ENCODE data around the gene CFAP107.

DNA sequence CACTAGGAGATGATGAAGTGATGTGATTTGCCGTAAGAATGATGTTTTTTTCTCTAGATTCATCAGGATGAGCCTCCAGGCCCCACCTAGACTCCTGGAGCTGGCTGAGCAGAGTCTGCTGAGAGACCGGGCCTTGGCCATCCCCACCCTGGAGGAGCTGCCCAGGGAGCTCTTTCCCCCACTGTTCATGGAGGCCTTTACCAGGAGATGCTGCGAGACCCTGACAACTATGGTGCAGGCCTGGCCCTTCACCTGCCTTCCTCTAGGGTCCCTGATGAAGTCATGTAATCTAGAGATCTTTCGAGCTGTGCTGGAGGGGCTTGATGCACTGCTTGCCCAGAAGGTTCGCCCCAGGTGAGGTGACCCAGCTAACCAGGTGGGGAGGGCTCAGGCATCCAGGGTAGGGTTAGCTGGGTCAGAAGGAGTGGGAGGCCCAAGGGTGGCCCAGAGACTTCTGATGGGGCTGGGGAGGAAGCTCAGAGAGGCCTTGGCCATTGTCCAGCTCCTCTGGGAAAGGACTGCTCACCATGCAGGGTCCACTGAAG, 28.9 kb downstream of the CFAP107 start:
- TF ChIP-seq POLR2AphosphoS5 (IDR thresholded peaks at IDR 0.05; ENCODE audit: low read depth) (no peak), EZH2 (IDR thresholded peaks at IDR 0.05; ENCODE audit: low read depth, unreplicated experiment) (no peak)
- TF ChIP-seq, protein P1, sequence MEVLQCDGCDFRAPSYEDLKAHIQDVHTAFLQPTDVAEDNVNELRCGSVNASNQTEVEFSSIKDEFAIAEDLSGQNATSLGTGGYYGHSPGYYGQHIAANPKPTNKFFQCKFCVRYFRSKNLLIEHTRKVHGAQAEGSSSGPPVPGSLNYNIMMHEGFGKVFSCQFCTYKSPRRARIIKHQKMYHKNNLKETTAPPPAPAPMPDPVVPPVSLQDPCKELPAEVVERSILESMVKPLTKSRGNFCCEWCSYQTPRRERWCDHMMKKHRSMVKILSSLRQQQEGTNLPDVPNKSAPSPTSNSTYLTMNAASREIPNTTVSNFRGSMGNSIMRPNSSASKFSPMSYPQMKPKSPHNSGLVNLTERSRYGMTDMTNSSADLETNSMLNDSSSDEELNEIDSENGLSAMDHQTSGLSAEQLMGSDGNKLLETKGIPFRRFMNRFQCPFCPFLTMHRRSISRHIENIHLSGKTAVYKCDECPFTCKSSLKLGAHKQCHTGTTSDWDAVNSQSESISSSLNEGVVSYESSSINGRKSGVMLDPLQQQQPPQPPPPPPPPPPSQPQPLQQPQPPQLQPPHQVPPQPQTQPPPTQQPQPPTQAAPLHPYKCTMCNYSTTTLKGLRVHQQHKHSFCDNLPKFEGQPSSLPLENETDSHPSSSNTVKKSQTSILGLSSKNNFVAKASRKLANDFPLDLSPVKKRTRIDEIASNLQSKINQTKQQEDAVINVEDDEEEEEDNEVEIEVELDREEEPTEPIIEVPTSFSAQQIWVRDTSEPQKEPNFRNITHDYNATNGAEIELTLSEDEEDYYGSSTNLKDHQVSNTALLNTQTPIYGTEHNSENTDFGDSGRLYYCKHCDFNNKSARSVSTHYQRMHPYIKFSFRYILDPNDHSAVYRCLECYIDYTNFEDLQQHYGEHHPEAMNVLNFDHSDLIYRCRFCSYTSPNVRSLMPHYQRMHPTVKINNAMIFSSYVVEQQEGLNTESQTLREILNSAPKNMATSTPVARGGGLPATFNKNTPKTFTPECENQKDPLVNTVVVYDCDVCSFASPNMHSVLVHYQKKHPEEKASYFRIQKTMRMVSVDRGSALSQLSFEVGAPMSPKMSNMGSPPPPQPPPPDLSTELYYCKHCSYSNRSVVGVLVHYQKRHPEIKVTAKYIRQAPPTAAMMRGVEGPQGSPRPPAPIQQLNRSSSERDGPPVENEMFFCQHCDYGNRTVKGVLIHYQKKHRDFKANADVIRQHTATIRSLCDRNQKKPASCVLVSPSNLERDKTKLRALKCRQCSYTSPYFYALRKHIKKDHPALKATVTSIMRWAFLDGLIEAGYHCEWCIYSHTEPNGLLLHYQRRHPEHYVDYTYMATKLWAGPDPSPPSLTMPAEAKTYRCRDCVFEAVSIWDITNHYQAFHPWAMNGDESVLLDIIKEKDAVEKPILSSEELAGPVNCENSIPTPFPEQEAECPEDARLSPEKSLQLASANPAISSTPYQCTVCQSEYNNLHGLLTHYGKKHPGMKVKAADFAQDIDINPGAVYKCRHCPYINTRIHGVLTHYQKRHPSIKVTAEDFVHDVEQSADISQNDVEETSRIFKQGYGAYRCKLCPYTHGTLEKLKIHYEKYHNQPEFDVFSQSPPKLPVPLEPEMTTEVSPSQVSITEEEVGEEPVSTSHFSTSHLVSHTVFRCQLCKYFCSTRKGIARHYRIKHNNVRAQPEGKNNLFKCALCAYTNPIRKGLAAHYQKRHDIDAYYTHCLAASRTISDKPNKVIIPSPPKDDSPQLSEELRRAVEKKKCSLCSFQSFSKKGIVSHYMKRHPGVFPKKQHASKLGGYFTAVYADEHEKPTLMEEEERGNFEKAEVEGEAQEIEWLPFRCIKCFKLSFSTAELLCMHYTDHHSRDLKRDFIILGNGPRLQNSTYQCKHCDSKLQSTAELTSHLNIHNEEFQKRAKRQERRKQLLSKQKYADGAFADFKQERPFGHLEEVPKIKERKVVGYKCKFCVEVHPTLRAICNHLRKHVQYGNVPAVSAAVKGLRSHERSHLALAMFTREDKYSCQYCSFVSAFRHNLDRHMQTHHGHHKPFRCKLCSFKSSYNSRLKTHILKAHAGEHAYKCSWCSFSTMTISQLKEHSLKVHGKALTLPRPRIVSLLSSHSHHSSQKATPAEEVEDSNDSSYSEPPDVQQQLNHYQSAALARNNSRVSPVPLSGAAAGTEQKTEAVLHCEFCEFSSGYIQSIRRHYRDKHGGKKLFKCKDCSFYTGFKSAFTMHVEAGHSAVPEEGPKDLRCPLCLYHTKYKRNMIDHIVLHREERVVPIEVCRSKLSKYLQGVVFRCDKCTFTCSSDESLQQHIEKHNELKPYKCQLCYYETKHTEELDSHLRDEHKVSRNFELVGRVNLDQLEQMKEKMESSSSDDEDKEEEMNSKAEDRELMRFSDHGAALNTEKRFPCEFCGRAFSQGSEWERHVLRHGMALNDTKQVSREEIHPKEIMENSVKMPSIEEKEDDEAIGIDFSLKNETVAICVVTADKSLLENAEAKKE (CRISPR knock-in tag; IDR thresholded peaks at IDR 0.05), result no peak
- TF ChIP-seq, protein P2, sequence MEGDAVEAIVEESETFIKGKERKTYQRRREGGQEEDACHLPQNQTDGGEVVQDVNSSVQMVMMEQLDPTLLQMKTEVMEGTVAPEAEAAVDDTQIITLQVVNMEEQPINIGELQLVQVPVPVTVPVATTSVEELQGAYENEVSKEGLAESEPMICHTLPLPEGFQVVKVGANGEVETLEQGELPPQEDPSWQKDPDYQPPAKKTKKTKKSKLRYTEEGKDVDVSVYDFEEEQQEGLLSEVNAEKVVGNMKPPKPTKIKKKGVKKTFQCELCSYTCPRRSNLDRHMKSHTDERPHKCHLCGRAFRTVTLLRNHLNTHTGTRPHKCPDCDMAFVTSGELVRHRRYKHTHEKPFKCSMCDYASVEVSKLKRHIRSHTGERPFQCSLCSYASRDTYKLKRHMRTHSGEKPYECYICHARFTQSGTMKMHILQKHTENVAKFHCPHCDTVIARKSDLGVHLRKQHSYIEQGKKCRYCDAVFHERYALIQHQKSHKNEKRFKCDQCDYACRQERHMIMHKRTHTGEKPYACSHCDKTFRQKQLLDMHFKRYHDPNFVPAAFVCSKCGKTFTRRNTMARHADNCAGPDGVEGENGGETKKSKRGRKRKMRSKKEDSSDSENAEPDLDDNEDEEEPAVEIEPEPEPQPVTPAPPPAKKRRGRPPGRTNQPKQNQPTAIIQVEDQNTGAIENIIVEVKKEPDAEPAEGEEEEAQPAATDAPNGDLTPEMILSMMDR (conservative IDR thresholded peaks at IDR 0.05; ENCODE audit: low read depth in 2 of 2), result no peak
- TF ChIP-seq, protein P3, sequence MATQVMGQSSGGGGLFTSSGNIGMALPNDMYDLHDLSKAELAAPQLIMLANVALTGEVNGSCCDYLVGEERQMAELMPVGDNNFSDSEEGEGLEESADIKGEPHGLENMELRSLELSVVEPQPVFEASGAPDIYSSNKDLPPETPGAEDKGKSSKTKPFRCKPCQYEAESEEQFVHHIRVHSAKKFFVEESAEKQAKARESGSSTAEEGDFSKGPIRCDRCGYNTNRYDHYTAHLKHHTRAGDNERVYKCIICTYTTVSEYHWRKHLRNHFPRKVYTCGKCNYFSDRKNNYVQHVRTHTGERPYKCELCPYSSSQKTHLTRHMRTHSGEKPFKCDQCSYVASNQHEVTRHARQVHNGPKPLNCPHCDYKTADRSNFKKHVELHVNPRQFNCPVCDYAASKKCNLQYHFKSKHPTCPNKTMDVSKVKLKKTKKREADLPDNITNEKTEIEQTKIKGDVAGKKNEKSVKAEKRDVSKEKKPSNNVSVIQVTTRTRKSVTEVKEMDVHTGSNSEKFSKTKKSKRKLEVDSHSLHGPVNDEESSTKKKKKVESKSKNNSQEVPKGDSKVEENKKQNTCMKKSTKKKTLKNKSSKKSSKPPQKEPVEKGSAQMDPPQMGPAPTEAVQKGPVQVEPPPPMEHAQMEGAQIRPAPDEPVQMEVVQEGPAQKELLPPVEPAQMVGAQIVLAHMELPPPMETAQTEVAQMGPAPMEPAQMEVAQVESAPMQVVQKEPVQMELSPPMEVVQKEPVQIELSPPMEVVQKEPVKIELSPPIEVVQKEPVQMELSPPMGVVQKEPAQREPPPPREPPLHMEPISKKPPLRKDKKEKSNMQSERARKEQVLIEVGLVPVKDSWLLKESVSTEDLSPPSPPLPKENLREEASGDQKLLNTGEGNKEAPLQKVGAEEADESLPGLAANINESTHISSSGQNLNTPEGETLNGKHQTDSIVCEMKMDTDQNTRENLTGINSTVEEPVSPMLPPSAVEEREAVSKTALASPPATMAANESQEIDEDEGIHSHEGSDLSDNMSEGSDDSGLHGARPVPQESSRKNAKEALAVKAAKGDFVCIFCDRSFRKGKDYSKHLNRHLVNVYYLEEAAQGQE (IDR thresholded peaks at IDR 0.05; ENCODE audit: unreplicated experiment), result no peak
